ENCODE measurements around the gene RIPK1.
"Not testable (repeated sequence)": the region's sequence is repeated elsewhere in the genome, so short reads cannot be mapped to it uniquely, and the experiment has no call there.

GRCh38 chr6:3137873-3138272 is 69.6 kb downstream of the RIPK1 start:
- TF ChIP-seq CTCF, POLR2A (IDR thresholded peaks at IDR 0.05): not testable (repeated sequence)
